GM21576 (cell line): ENCODE data around the gene CEPT1.

ENCODE experiments used
- ATAC-seq: cut with Tn5 transposase; IDR thresholded peaks from one replicate; pipeline ENCODE4 v1.9.1; 2021; ENCODE audit warnings: mild to moderate bottlenecking, moderate library complexity; ENCODE audit not compliant: unreplicated experiment

CEPT1 gene

GRCh38 chr1:111145963-111146768 lies 6.1 kb downstream of the CEPT1 start:
- ATAC-seq: no peak

DNA sequence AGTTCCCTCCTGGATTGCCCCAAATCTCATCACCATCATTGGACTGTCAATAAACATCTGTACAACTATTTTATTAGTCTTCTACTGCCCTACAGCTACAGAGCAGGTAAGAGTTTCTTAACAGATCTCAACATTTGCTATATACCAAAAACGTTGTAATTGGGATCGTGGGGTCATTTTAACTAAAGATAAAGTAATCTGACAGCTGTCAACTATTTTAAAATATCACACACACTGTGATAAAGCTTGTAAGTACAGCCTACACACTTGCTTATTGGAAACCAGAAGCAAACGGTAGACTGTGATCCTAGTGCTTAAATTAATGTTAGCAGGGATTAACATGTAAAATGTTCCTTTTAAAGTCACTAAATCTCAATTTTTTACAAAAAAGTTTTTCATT lies 7.9 kb downstream of the CEPT1 start:
- ATAC-seq: no peak

- ATAC-seq: peak; percentile 52
Observed at GRCh38 chr1:111148376-111148881, 8.4 kb downstream of the CEPT1 start.

- ATAC-seq: no peak
Observed at GRCh38 chr1:111151838-111152237, 11.8 kb downstream of the CEPT1 start.

- ATAC-seq: no peak
Observed at GRCh38 chr1:111154021-111154999, 14.3 kb downstream of the CEPT1 start.

GRCh38 chr1:111157431-111157830 lies 17.4 kb downstream of the CEPT1 start:
- no peak for ATAC-seq

GRCh38 chr1:111161843-111162487 lies 21.9 kb downstream of the CEPT1 start:
- no peak for ATAC-seq

DNA sequence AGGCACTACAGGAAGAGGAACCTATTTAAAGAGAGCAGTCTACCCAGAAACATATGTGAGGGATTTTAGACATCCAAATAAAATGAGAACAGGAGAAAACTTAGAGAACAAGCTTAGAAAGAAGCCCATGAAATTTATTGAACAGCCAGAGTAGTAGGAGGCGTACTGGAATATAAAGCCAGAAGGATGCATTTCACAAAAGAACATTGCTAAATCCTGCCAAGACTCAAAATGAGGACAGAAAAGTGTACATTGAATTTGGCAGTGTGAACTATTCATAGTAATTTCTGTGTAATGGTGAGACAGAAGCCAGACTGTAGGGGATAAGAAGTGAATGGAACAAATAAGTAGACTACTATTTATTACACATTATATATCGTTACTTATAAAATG lies 22.5 kb downstream of the CEPT1 start:
- ATAC-seq: no peak

DNA sequence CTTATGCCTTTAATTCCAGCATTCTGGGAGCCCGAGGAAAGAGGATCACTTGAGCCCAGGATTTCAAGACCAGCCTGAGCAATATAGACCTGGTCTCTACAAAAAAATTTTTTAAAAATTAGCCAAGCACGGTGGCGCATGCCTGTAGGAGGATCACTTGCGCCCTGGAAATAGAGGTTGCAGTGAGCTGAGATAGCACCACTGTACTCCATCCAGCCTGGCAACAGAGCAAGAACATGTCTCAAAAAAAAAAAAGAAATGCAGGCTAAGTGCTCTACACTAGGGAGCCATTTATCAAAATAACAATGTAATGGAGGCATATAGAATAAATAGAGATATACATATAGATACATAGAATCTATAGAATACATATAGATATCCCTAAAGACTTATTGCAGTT lies 23.3 kb downstream of the CEPT1 start:
- ATAC-seq: no peak

- no peak for ATAC-seq
Observed at GRCh38 chr1:111164151-111164550, 24.1 kb downstream of the CEPT1 start.

- ATAC-seq: no peak
Observed at GRCh38 chr1:111172463-111172862, 32.4 kb downstream of the CEPT1 start.

- no peak for ATAC-seq
Observed at GRCh38 chr1:111174070-111174469, 34.0 kb downstream of the CEPT1 start.

GRCh38 chr1:111175349-111175748 lies 35.3 kb downstream of the CEPT1 start:
- no peak for ATAC-seq

DNA sequence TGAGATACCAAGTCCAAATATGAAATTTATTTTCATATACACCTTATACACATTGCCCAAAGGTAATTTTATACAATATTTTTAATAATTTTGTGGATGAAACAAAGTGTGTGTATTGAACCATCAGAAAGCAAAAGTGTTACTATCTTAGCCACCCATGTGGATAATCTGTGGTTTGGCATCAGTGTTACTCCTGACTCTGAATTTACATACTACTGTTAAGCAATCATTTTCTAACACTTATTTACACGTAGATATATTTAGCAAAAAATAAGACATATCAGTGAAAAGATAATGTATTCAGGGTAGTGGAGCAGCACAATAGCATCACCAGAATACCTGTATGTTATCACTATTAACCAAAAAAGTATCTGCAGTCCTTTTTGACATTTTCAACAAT lies 36.7 kb downstream of the CEPT1 start:
- ATAC-seq: peak; percentile 49

DNA sequence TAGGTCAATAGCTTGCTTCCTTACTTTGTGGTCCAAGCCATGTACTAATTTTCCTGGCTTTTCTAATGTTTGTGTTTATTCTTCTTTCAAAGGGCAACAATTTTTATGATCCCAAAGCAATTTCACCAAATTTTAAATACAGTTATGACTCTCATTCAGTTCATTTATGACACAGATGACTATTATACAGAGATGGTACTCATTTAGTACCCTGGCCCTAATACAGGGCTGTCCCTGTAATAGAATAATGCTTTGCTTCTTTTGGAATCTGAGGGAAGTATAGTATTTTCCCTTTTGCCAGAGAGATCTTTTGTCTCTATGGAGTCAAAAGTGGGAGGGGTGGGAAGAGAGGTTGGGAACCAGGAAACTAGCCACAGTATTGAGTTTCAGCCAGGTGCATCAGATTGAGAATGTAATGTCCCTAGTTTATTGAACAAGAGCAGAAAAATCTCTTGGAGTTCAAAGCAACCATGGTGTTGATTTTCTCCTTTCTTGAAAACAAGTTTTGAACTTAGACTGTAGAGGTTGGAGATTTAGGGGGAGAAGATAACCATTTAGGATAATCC lies 40.0 kb downstream of the CEPT1 start:
- ATAC-seq: no peak

- no peak for ATAC-seq
Observed at GRCh38 chr1:111182052-111182451, 42.0 kb downstream of the CEPT1 start.

DNA sequence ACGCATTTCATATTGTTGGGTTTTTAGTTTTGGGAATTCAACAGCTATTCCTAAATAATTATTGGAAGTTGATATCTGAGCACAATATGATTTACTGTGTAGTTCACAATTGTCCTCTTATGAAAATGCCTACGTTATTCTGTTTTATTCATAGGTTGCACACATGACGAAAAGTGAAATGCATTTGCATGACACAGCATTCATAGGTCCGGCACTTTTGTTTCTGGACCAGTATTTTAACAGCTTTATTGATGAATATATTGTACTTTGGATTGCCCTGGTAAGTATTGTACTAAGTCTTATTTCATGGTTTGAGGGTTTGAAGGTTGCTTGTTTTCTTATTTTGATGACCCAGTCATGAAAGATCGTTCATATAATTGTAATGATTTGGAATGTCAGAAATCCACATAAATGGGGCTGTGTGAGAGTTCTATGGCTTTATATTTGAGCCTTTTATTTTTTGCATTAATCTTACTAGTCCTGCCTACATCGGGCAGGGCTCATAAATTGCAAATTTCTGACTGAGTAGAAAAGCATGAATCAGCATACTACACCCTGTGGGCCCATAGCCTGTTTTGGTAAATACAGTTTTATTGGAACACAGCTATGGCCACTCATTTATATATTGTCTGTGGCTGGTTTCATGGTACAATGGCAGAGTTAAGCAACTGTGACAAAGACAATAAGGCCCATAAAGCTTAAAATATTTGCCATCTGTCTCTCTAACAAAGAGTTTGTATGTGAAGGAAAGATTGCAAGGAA lies 43.5 kb downstream of the CEPT1 start:
- ATAC-seq: no peak

GRCh38 chr1:111184663-111185062 lies 44.6 kb downstream of the CEPT1 start:
- no peak for ATAC-seq

GRCh38 chr1:111190931-111191451 lies 51.0 kb downstream of the CEPT1 start:
- ATAC-seq: no peak

- no peak for ATAC-seq
Observed at GRCh38 chr1:111191496-111191895, 51.5 kb downstream of the CEPT1 start.
